Progenitor cell of endocrine pancreas (in vitro differentiated cells): ENCODE results near the gene STX7. TPM values are rescaled to one million over a fixed set of nuclear protein-coding genes. Genes with fewer than 3 reads are reported as not detected.

Source experiments
- DNase-seq: peaks from one replicate; pipeline ENCODE4 v3.0.0; 2021; ENCODE audit warnings: low spot score; ENCODE audit not compliant: unreplicated experiment
- H3K27ac Mint-ChIP-seq: 2 replicates; pipeline ENCODE4 v1.8.0; 2021; ENCODE audit warnings: mild to moderate bottlenecking, moderate library complexity, mixed read lengths
- H3K27me3 Mint-ChIP-seq: 2 replicates; pipeline ENCODE4 v1.8.0; 2021; ENCODE audit warnings: mixed read lengths
- H3K36me3 Mint-ChIP-seq: 2 replicates; pipeline ENCODE4 v1.8.0; 2022; ENCODE audit warnings: mixed read lengths; ENCODE audit not compliant: insufficient read depth
- H3K4me1 Mint-ChIP-seq: 2 replicates; pipeline ENCODE4 v1.8.0; 2021; ENCODE audit warnings: low read depth, mixed read lengths
- H3K4me3 Mint-ChIP-seq: 2 replicates; pipeline ENCODE4 v1.8.0; 2021; ENCODE audit warnings: low read depth, mild to moderate bottlenecking, moderate library complexity, mixed read lengths
- H3K9me3 Mint-ChIP-seq: 2 replicates; pipeline ENCODE4 v1.8.0; 2021; ENCODE audit warnings: low read depth, mixed read lengths
- CTCF ChIP-seq: fragments of 200-600 bp; sonication (generic); IDR thresholded peaks from one replicate; pipeline ENCODE4 v1.5.0; 2021; ENCODE audit warnings: antibody characterized with exemption, mild to moderate bottlenecking; ENCODE audit not compliant: unreplicated experiment
- total RNA-seq: library from RNA; stranded (reverse); gene quantifications from 2 replicates; pipeline ENCODE4 v1.2.1, GENCODE V29; 2021

The STX7 gene
- total RNA-seq, 1 donor from 2014 or later, result 40.5 TPM

- peaks cover 20% of the 10 kb centered on the region for H3K4me1 Mint-ChIP-seq
- no peak for TF ChIP-seq CTCF
- H3K4me3 Mint-ChIP-seq, result no peak overlapping the region
- H3K36me3 Mint-ChIP-seq, result peaks cover 20% of the 10 kb centered on the region
- H3K27me3 Mint-ChIP-seq, result no peaks in the 10 kb centered on the region
- no peaks in the 10 kb centered on the region for H3K9me3 Mint-ChIP-seq
- DNase-seq, result no peak
- no peak overlapping the region for H3K27ac Mint-ChIP-seq
Observed at GRCh38 chr6:132506461-132506860, 6.5 kb downstream of the STX7 start.

- Mint-ChIP-seq H3K27me3 (no peaks in the 10 kb centered on the region), H3K27ac (peak overlapping the region; percentile 73), H3K36me3 (peaks cover 24% of the 10 kb centered on the region)
Observed at GRCh38 chr6:132505158-132505557, 7.8 kb downstream of the STX7 start.

GRCh38 chr6:132504757-132505156 is 8.2 kb downstream of the STX7 start:
- Mint-ChIP-seq H3K36me3 (peaks cover 27% of the 10 kb centered on the region), H3K4me3 (no peak overlapping the region), H3K27me3 (no peaks in the 10 kb centered on the region), H3K4me1 (peaks cover 10% of the 10 kb centered on the region), H3K9me3 (no peaks in the 10 kb centered on the region), H3K27ac (no peak overlapping the region)
- no peak for DNase-seq
- TF ChIP-seq CTCF, result no peak

More at GRCh38 chr6:132505158-132505557, 7.8 kb downstream of the STX7 start:
- no peak for DNase-seq
- Mint-ChIP-seq H3K4me1 (peaks cover 10% of the 10 kb centered on the region), H3K4me3 (no peak overlapping the region), H3K9me3 (no peaks in the 10 kb centered on the region)
- TF ChIP-seq CTCF, result no peak

GRCh38 chr6:132499757-132500156 is 13.2 kb downstream of the STX7 start:
- no peak for TF ChIP-seq CTCF
- Mint-ChIP-seq H3K9me3 (no peaks in the 10 kb centered on the region), H3K4me1 (peaks cover 4% of the 10 kb centered on the region), H3K27me3 (no peaks in the 10 kb centered on the region), H3K27ac (peak overlapping the region; percentile 21), H3K4me3 (no peak overlapping the region), H3K36me3 (peaks cover 27% of the 10 kb centered on the region)
- DNase-seq, result no peak

GRCh38 chr6:132498638-132499037 is 14.3 kb downstream of the STX7 start:
- Mint-ChIP-seq H3K4me1 (no peaks in the 10 kb centered on the region), H3K9me3 (peaks cover 6% of the 10 kb centered on the region), H3K4me3 (no peak overlapping the region), H3K27me3 (no peaks in the 10 kb centered on the region), H3K27ac (no peak overlapping the region), H3K36me3 (peaks cover 34% of the 10 kb centered on the region)
- no peak for DNase-seq
- TF ChIP-seq CTCF, result no peak
